Mononuclear cell (primary cell): ENCODE data around the gene TMEM150B. TPM values are rescaled to one million over a fixed set of nuclear protein-coding genes. Genes with fewer than 3 reads are reported as not detected.

Experiments used
- H3K27me3 ChIP-seq: 2 replicates; pipeline ENCODE4 v1.6.0; 2011; ENCODE audit warnings: low read length, control low read depth; ENCODE audit not compliant: insufficient read depth
- H3K4me1 ChIP-seq: 2 replicates; pipeline ENCODE4 v1.5.1; 2011; ENCODE audit warnings: mild to moderate bottlenecking, low read length, control low read depth; ENCODE audit not compliant: insufficient read depth
- H3K4me3 ChIP-seq: 2 replicates; pipeline ENCODE4 v1.5.1; 2011; ENCODE audit warnings: mild to moderate bottlenecking, low read length, moderate library complexity
- H3K9me3 ChIP-seq: 2 replicates; pipeline ENCODE4 v1.5.1; 2011; ENCODE audit warnings: low read depth, mild to moderate bottlenecking, control low read depth, low read length
- total RNA-seq: library from RNA; depleted of rRNA; stranded (reverse); fragments of >200 nt; gene quantifications from one replicate; pipeline ENCODE4 v1.2.3, GENCODE V29; 2012

TMEM150B gene
- 2.0 TPM for total RNA-seq

GRCh38 chr19:55325172-55325571 is at the start of gene TMEM150B:
TMEM150B (minus strand) TSS chr19:55325341; CDS start chr19:55321036, 4,305 bp downstream.
- peaks cover 57% of the 10 kb centered on the region for H3K4me1 ChIP-seq

GRCh38 chr19:55373993-55374757 is 49.0 kb upstream of the TMEM150B start:
- H3K4me3 ChIP-seq, result no peak overlapping the region
- peaks cover 1% of the 10 kb centered on the region for H3K4me1 ChIP-seq
- H3K27me3 ChIP-seq, result peaks cover 34% of the 10 kb centered on the region
- no peaks in the 10 kb centered on the region for H3K9me3 ChIP-seq

More at GRCh38 chr19:55325172-55325571, at the start of gene TMEM150B:
- Histone ChIP-seq H3K9me3 (no peaks in the 10 kb centered on the region), H3K4me3 (peak within 1 kb of the TSS; percentile 34), H3K27me3 (no peaks in the 10 kb centered on the region)

GRCh38 chr19:55373306-55373992 is 48.3 kb upstream of the TMEM150B start:
- peaks cover 41% of the 10 kb centered on the region for H3K27me3 ChIP-seq
- peaks cover 6% of the 10 kb centered on the region for H3K4me1 ChIP-seq
- no peaks in the 10 kb centered on the region for H3K9me3 ChIP-seq
- H3K4me3 ChIP-seq, result no peak overlapping the region

GRCh38 chr19:55372316-55373081 is 47.4 kb upstream of the TMEM150B start:
- no peak overlapping the region for H3K4me3 ChIP-seq
- peaks cover 42% of the 10 kb centered on the region for H3K27me3 ChIP-seq
- peaks cover 6% of the 10 kb centered on the region for H3K4me1 ChIP-seq
- H3K9me3 ChIP-seq, result no peaks in the 10 kb centered on the region

GRCh38 chr19:55370305-55370988 is 45.3 kb upstream of the TMEM150B start, which contains the start of gene IL11:
IL11 (minus strand) TSS chr19:55370463; CDS start chr19:55370310, 153 bp downstream.
- Histone ChIP-seq H3K4me3 (no peak within 1 kb of the TSS), H3K9me3 (no peaks in the 10 kb centered on the region), H3K4me1 (peaks cover 6% of the 10 kb centered on the region), H3K27me3 (peaks cover 36% of the 10 kb centered on the region)

GRCh38 chr19:55369653-55370304 is 44.6 kb upstream of the TMEM150B start:
- peaks cover 6% of the 10 kb centered on the region for H3K4me1 ChIP-seq
- peaks cover 33% of the 10 kb centered on the region for H3K27me3 ChIP-seq
- H3K4me3 ChIP-seq, result no peak overlapping the region
- no peaks in the 10 kb centered on the region for H3K9me3 ChIP-seq

- no peak overlapping the region for H3K4me3 ChIP-seq
- peaks cover 6% of the 10 kb centered on the region for H3K4me1 ChIP-seq
- H3K27me3 ChIP-seq, result peaks cover 33% of the 10 kb centered on the region
Observed at GRCh38 chr19:55368701-55369563, 43.8 kb upstream of the TMEM150B start.

GRCh38 chr19:55368106-55368505 is 43.0 kb upstream of the TMEM150B start:
- Histone ChIP-seq H3K4me1 (peaks cover 6% of the 10 kb centered on the region), H3K4me3 (no peak overlapping the region), H3K27me3 (peaks cover 33% of the 10 kb centered on the region), H3K9me3 (no peaks in the 10 kb centered on the region)

More at GRCh38 chr19:55368701-55369563, 43.8 kb upstream of the TMEM150B start:
- no peaks in the 10 kb centered on the region for H3K9me3 ChIP-seq

GRCh38 chr19:55366790-55367189 is 41.6 kb upstream of the TMEM150B start:
- Histone ChIP-seq H3K9me3 (no peaks in the 10 kb centered on the region), H3K27me3 (peaks cover 23% of the 10 kb centered on the region)

GRCh38 chr19:55365964-55366363 is 40.8 kb upstream of the TMEM150B start:
- Histone ChIP-seq H3K27me3 (peaks cover 19% of the 10 kb centered on the region), H3K4me1 (peaks cover 6% of the 10 kb centered on the region), H3K4me3 (no peak overlapping the region), H3K9me3 (no peaks in the 10 kb centered on the region)

More at GRCh38 chr19:55366790-55367189, 41.6 kb upstream of the TMEM150B start:
- peaks cover 6% of the 10 kb centered on the region for H3K4me1 ChIP-seq
- no peak overlapping the region for H3K4me3 ChIP-seq

- H3K4me3 ChIP-seq, result no peak overlapping the region
- no peaks in the 10 kb centered on the region for H3K9me3 ChIP-seq
- peaks cover 14% of the 10 kb centered on the region for H3K27me3 ChIP-seq
- H3K4me1 ChIP-seq, result peaks cover 6% of the 10 kb centered on the region
Observed at GRCh38 chr19:55365245-55365644, 40.1 kb upstream of the TMEM150B start.

GRCh38 chr19:55362990-55363716 is 38.0 kb upstream of the TMEM150B start, which contains the start of gene GARIN5B:
GARIN5B (minus strand) TSS chr19:55363260; CDS start chr19:55363066, 194 bp downstream.
- Histone ChIP-seq H3K4me1 (no peaks in the 10 kb centered on the region), H3K27me3 (no peaks in the 10 kb centered on the region), H3K9me3 (no peaks in the 10 kb centered on the region), H3K4me3 (no peak within 1 kb of the TSS)
